ENCODE results near the gene NQO2.
"Not testable (repeated sequence)": the region's sequence is repeated elsewhere in the genome, so short reads cannot be mapped to it uniquely, and the experiment has no call there.

Gene NQO2

DNA sequence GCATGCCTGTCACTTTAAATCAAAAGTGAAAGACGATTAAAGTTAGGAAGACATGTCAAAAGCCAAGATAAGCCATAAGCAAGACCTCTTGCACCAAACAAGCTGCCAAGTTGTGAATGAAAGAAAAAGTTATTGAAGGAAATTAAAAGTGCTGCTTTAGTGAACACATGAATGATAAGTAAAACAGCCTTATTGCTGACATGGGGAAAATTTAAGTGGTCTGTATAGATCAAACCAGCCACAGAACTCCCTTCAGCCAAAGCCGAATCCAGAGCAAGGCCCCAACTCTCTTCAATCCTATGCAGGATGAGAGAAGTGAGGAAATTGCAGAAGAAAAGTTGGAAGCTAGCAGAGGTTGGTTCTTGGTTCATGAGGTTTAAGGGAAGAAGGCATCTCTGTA, 59.3 kb downstream of the NQO2 start:
- Histone ChIP-seq H3K27me3 (ENCODE audit: control insufficient read depth in 1 of 2, insufficient read depth in 2 of 2, low read length in 2 of 2) (no peaks in the 10 kb centered on the region), H3K4me3 (ENCODE audit: low read length in 2 of 2) (no peak overlapping the region), H3K27ac (ENCODE audit: low read length) (no peak overlapping the region), H3K4me1 (ENCODE audit: control insufficient read depth, insufficient read depth, low read length) (peaks cover 2% of the 10 kb centered on the region), H3K9ac (ENCODE audit: low read length in 2 of 2) (no peak overlapping the region), H3K9me3 (ENCODE audit: control insufficient read depth in 2 of 2, low read length in 2 of 2) (no peaks in the 10 kb centered on the region), H3K36me3 (ENCODE audit: control insufficient read depth in 2 of 2, insufficient read depth in 2 of 2, low read length in 2 of 2) (no peaks in the 10 kb centered on the region)

DNA sequence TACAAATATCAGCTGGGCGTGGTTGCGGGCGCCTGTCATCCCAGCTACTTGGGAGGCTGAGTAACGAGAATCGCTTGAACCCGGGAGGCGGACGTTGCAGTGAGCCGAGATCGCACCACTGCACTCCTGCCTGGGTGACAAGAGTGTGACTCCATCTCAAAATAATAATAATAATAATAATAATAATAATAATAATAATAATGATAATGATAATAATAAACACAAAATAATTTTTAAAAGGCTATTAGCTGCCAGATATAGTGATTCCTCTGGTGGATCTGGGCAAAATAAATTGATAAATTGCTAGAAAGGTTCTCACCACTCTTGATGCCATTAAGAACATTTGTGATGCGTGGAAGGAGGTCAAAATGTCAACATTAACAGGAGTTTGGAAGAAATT, 60.4 kb downstream of the NQO2 start:
- H3K4me3 ChIP-seq (ENCODE audit: low read length in 2 of 2); H3K27ac ChIP-seq (ENCODE audit: low read length): not testable (repeated sequence)

DNA sequence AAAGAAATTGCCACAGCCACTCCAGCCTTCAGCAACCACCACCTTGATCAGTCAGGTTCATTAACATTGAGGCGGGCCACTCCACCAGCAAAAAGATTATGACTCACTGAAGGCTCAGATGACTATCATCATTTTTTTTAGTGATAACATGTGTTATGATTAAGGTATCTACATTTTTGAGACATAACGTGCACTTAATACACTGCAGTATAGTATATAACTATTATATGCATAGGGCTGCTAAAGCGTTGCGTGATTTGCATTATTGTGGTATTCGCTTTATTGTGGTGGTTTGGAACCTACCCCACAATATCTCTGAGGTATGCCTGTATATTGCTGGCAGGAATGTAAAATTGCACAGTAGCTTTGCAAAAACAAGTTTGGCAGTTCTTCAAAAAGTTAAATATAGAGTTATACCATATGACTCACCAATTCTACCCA, 61.8 kb downstream of the NQO2 start:
- Histone ChIP-seq H3K9me3 (ENCODE audit: control insufficient read depth in 2 of 2, low read length in 2 of 2) (no peaks in the 10 kb centered on the region), H3K9ac (ENCODE audit: low read length in 2 of 2) (no peak overlapping the region), H3K27ac (ENCODE audit: low read length) (no peak overlapping the region), H3K36me3 (ENCODE audit: control insufficient read depth in 2 of 2, insufficient read depth in 2 of 2, low read length in 2 of 2) (no peaks in the 10 kb centered on the region), H3K27me3 (ENCODE audit: control insufficient read depth in 1 of 2, insufficient read depth in 2 of 2, low read length in 2 of 2) (no peaks in the 10 kb centered on the region), H3K4me1 (ENCODE audit: control insufficient read depth, insufficient read depth, low read length) (peaks cover 8% of the 10 kb centered on the region), H3K4me3 (ENCODE audit: low read length in 2 of 2) (no peak overlapping the region)

More for the DNA sequence above, 60.4 kb downstream of the NQO2 start:
- not testable (repeated sequence) for H3K27me3 ChIP-seq (ENCODE audit: control insufficient read depth in 1 of 2, insufficient read depth in 2 of 2, low read length in 2 of 2); H3K36me3 ChIP-seq (ENCODE audit: control insufficient read depth in 2 of 2, insufficient read depth in 2 of 2, low read length in 2 of 2); H3K9ac ChIP-seq (ENCODE audit: low read length in 2 of 2); H3K4me1 ChIP-seq (ENCODE audit: control insufficient read depth, insufficient read depth, low read length); H3K9me3 ChIP-seq (ENCODE audit: control insufficient read depth in 2 of 2, low read length in 2 of 2)

DNA sequence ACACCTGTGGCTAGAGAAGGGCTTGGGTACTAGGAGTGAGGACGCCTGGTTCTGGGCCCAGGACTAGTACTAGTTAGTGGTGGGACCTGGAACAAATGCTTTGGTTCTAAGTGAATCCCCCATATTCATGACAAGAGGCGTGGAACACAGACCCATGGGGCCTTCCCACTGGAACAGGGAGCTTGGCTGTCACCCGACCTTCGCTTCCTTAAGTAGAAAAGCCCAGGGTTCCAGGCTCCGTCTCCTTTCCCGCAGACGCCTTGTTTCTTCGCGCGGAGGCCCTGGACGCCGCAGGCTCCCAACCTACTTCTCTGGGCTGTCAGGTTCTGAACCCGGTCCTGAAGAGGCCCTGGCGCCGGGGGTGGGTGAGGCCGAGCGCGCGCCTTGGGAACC, 63.6 kb downstream of the NQO2 start:
- not testable (repeated sequence) for H3K27ac ChIP-seq (ENCODE audit: low read length); H3K9ac ChIP-seq (ENCODE audit: low read length in 2 of 2); H3K27me3 ChIP-seq (ENCODE audit: control insufficient read depth in 1 of 2, insufficient read depth in 2 of 2, low read length in 2 of 2); H3K36me3 ChIP-seq (ENCODE audit: control insufficient read depth in 2 of 2, insufficient read depth in 2 of 2, low read length in 2 of 2); H3K9me3 ChIP-seq (ENCODE audit: control insufficient read depth in 2 of 2, low read length in 2 of 2)
- Histone ChIP-seq H3K4me1 (ENCODE audit: control insufficient read depth, insufficient read depth, low read length) (peaks cover 10% of the 10 kb centered on the region), H3K4me3 (ENCODE audit: low read length in 2 of 2) (peak overlapping the region; percentile 78 to 84)

DNA sequence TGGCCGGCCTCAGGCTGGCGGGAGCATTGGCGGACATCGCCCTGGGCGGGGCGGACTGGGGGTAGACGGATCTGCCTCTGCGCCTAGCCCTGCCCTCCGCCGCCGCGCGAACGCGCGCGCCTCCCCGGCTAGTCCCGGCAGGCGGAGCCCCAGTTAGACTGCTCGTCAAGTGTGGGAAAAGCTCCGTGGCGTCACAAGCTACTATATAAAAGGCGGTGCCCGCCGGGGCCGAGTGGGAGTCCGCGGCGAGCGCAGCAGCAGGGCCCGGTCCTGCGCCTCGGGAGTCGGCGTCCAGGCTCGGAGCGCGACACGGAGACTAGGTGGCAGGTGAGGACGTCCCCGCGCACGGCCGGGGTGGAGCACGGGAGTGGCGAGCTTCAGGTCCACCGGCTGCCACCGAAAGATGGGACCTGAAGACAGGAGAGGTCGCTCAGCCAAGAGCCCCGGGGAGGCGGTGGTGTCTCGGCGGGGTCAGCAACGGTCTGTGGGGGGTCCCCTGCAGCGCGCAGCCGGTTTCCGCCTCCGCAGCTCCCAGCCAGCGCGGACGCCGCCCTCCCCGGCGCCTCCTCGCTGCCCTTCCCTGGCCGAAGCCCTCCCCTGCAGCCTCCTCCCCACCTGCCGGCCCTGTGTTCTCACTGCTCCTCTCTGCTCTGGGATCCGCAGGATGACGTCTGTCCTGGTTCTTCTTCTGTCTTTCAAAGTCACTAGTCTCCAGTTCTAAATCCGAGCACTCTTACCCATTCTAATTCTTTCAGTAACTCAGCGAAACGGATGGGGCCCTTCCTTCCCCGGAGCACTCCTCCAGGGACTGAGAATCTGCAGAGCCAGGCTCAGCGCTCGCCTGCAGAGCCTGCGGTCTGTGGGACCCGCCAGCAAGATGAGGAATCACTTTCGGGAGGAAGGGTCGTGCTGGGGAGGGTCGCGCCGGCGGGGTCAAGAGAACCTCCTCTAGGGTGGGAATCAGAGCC, 64.3 kb downstream of the NQO2 start:
- Histone ChIP-seq H3K36me3 (ENCODE audit: control insufficient read depth in 2 of 2, insufficient read depth in 2 of 2, low read length in 2 of 2) (no peaks in the 10 kb centered on the region), H3K4me3 (ENCODE audit: low read length in 2 of 2) (peak overlapping the region; percentile 78 to 84), H3K9me3 (ENCODE audit: control insufficient read depth in 2 of 2, low read length in 2 of 2) (no peaks in the 10 kb centered on the region), H3K27ac (ENCODE audit: low read length) (peak overlapping the region; percentile 76), H3K9ac (ENCODE audit: low read length in 2 of 2) (peak overlapping the region; percentile 79 to 84), H3K4me1 (ENCODE audit: control insufficient read depth, insufficient read depth, low read length) (peaks cover 10% of the 10 kb centered on the region), H3K27me3 (ENCODE audit: control insufficient read depth in 1 of 2, insufficient read depth in 2 of 2, low read length in 2 of 2) (no peaks in the 10 kb centered on the region)

DNA sequence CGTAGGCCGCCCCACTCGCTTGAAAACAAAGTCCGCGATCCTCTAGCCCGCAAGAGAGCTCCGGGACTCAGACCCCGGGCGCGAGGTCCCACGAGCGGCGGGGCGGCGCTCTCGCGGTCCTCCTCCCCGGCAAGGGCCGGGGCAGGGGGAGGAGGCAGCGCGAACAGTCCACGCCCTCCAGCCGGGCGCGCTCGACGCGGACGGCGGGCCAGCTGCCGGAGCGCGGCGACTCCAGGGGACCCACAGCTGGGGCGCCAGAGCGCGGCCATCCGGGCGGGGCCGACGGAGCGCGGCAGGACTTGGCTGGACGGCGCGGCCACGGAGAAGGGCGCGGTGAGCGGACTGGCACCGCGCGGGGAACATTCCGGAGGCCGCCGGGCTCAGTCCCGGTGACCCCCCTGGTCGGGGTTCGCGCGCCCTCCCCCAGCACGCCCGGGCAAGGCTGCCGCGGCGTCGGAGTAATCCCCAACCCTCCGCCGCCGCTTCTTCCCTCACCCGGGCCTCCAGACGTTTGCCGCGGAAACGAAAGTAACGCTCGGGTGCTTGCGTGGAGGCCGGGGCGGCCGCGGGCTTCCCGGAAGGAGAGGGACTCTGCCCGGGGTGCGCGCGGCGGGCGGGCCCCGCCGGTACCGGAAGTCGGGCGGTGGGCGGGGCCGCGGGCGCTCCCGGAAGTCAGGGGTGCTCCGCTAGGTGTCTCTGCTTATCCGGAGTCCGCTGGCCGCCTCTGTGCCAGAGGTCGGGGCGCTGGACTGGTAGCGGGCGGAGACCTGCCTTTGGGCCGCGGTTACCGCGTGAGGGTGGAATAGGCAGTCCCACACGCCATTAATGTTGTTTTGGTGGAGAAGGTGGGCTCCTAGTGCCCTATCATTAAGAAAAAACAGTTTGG, 68.9 kb downstream of the NQO2 start, which contains the start of gene RIPK1:
Gene RIPK1 (plus strand): TSS at position 166 of the 886 bp plus-strand sequence. CDS start 8,330 bp downstream, outside the sequence.
- H3K27me3 ChIP-seq (ENCODE audit: control insufficient read depth in 1 of 2, insufficient read depth in 2 of 2, low read length in 2 of 2): no peaks in the 10 kb centered on the region
- H3K4me3 ChIP-seq (ENCODE audit: low read length in 2 of 2): peak within 1 kb of the TSS; percentile 86 to 96
- H3K9ac ChIP-seq (ENCODE audit: low read length in 2 of 2): peak within 1 kb of the TSS; percentile 91 to 95
- H3K9me3 ChIP-seq (ENCODE audit: control insufficient read depth in 2 of 2, low read length in 2 of 2): no peaks in the 10 kb centered on the region
- no peaks in the 10 kb centered on the region for H3K36me3 ChIP-seq (ENCODE audit: control insufficient read depth in 2 of 2, insufficient read depth in 2 of 2, low read length in 2 of 2)
- peaks cover 10% of the 10 kb centered on the region for H3K4me1 ChIP-seq (ENCODE audit: control insufficient read depth, insufficient read depth, low read length)
- H3K27ac ChIP-seq (ENCODE audit: low read length): peak within 1 kb of the TSS; percentile 94

Measured in stomach smooth muscle (tissue), 2 donors.